ENCODE data around the gene PRR4. TPM values are rescaled to one million over a fixed set of nuclear protein-coding genes. Genes with fewer than 3 reads are reported as not detected.

The PRR4 gene
- total RNA-seq, 1 experiment from 2014 or later: 4.3 TPM

GRCh38 chr12:10884086-10884725 is 34.9 kb upstream of the PRR4 start, which contains the start of gene PRH1:
Gene PRH1, minus strand, starts transcription at chr12:10884255. Its CDS starts 38 bp downstream, at chr12:10884217.
- H3K79me2 ChIP-seq (ENCODE audit: insufficient read depth, low read length): no peaks in the 10 kb centered on the region
- no peak within 1 kb of the TSS for H3K4ac ChIP-seq (ENCODE audit: low read depth, low read length)
- no peaks in the 10 kb centered on the region for H3K79me1 ChIP-seq (ENCODE audit: insufficient read depth, low read depth, low read length, poor library complexity, severe bottlenecking)
- no peak within 1 kb of the TSS for H3K4me2 ChIP-seq (ENCODE audit: insufficient read depth, insufficient read length, low read length)
- H4K8ac ChIP-seq (replicated peaks; ENCODE audit: insufficient read length, low read depth, low read length): no peak within 1 kb of the TSS
- H3K14ac ChIP-seq (ENCODE audit: insufficient read depth, low read length): no peak within 1 kb of the TSS
- no peak within 1 kb of the TSS for H3K18ac ChIP-seq (ENCODE audit: insufficient read length, low read depth, low read length)
- no peaks in the 10 kb centered on the region for H4K20me1 ChIP-seq (ENCODE audit: control insufficient read depth, insufficient read depth, insufficient read length)
- H2BK5ac ChIP-seq (ENCODE audit: insufficient read length, low read length): no peak within 1 kb of the TSS
- H3K4me1 Mint-ChIP-seq: peaks cover 3% of the 10 kb centered on the region in 2 experiments; a peak in 3 of 4 replicates
- H3K4me1 ChIP-seq (ENCODE audit: insufficient read depth, low read length): no peaks in the 10 kb centered on the region
- no peak for DNase-seq
- no peak within 1 kb of the TSS for H3K27ac ChIP-seq (ENCODE audit: insufficient read length, low read depth, low read length)
- no peaks in the 10 kb centered on the region for H3K23me2 ChIP-seq (ENCODE audit: insufficient read length, low read depth, low read length, poor library complexity, severe bottlenecking)
- H3K27ac Mint-ChIP-seq: no peak within 1 kb of the TSS
- H3K36me3 Mint-ChIP-seq (ENCODE audit: insufficient read depth in 1 of 3, low read depth in 3 of 3): peaks cover 0 to 6% (median 2%) of the 10 kb centered on the region in 3 experiments; a peak in 2 of 7 replicates
- no peak within 1 kb of the TSS for H2BK120ac ChIP-seq (ENCODE audit: low read depth, low read length, poor library complexity, severe bottlenecking)
- no peak within 1 kb of the TSS for H2BK20ac ChIP-seq (ENCODE audit: low read depth, low read length, poor library complexity, severe bottlenecking)
- H2BK15ac ChIP-seq (ENCODE audit: low read depth, low read length): no peak within 1 kb of the TSS
- H2AK5ac ChIP-seq (ENCODE audit: insufficient read length, low read length): no peak within 1 kb of the TSS
- no peak within 1 kb of the TSS for H3K4me3 Mint-ChIP-seq
- H2BK12ac ChIP-seq (ENCODE audit: insufficient read length, low read depth, low read length): no peak within 1 kb of the TSS
- H3K56ac ChIP-seq (ENCODE audit: insufficient read length, low read depth, low read length): no peak within 1 kb of the TSS
- no peak within 1 kb of the TSS for H3T11ph ChIP-seq (ENCODE audit: low read length)
- no peak within 1 kb of the TSS for H3K9ac ChIP-seq (ENCODE audit: extremely low read depth, insufficient read length, low read length)
- no peak within 1 kb of the TSS for H4K91ac ChIP-seq (ENCODE audit: insufficient read length, low read depth, low read length)
- no peaks in the 10 kb centered on the region for H3K9me3 ChIP-seq (ENCODE audit: control insufficient read depth, low read depth, low read length)
- no peak within 1 kb of the TSS for H2AFZ ChIP-seq (ENCODE audit: low read length)
- no peak for TF ChIP-seq CTCF (conservative IDR thresholded peaks at IDR 0.05)
- no peak within 1 kb of the TSS for H3K23ac ChIP-seq (ENCODE audit: insufficient read length, low read depth, low read length)
- H3K9me3 Mint-ChIP-seq: no peaks in the 10 kb centered on the region
- no peak within 1 kb of the TSS for H4K5ac ChIP-seq (ENCODE audit: insufficient read length, low read depth, low read length)
- H3K27me3 Mint-ChIP-seq (ENCODE audit: low read depth): no peaks in the 10 kb centered on the region
- WGBS (ENCODE audit: extremely low coverage, insufficient read length, low lambda C conversion rate): no CpG with 5 or more reads among the region's 6 CpGs
- no peaks in the 10 kb centered on the region for H3K27me3 ChIP-seq (ENCODE audit: insufficient read depth, low read length)

Data from H9 (cell line).